NCI-H460 (cell line): ENCODE results near the gene ZNF609. TPM values are rescaled to one million over a fixed set of nuclear protein-coding genes. Genes with fewer than 3 reads are reported as not detected.
"Not testable (repeated sequence)": the region's sequence is repeated elsewhere in the genome, so short reads cannot be mapped to it uniquely, and the experiment has no call there.

Experiments used
- DNase-seq: peaks from one replicate; pipeline ENCODE4 v3.0.0-alpha.2; 2016; ENCODE audit warnings: low read depth; ENCODE audit errors: extremely low read depth
- total RNA-seq: library from RNA; depleted of rRNA; stranded (reverse); fragments of >200 nt; shearing (Covaris generic); gene quantifications from 2 replicates; pipeline ENCODE4 v1.2.3, GENCODE V29; 2014

The ZNF609 gene
- total RNA-seq, 1 experiment from 2014 or later: 15.0 TPM

- no peak for DNase-seq
Observed at GRCh38 chr15:64453689-64454037, 6.7 kb upstream of the ZNF609 start.

GRCh38 chr15:64454282-64454681, 6.1 kb upstream of the ZNF609 start:
- DNase-seq: no peak

GRCh38 chr15:64455961-64456371, 4.4 kb upstream of the ZNF609 start:
- no peak for DNase-seq

- DNase-seq: no peak
Observed at GRCh38 chr15:64456634-64457108, 3.7 kb upstream of the ZNF609 start.

- DNase-seq: no peak
Observed at GRCh38 chr15:64459066-64459781, 1.2 kb upstream of the ZNF609 start.

GRCh38 chr15:64460724-64461720, 644 bp downstream of the ZNF609 start:
- peak; percentile 32 for DNase-seq

- DNase-seq: no peak
Observed at GRCh38 chr15:64461721-64462162, 1.4 kb downstream of the ZNF609 start.

- DNase-seq: no peak
Observed at GRCh38 chr15:64462492-64462891, 2.1 kb downstream of the ZNF609 start.

- no peak for DNase-seq
Observed at GRCh38 chr15:64464276-64465005, 4.1 kb downstream of the ZNF609 start.

- DNase-seq: no peak
Observed at GRCh38 chr15:64466408-64467141, 6.2 kb downstream of the ZNF609 start.

GRCh38 chr15:64472161-64472560, 11.8 kb downstream of the ZNF609 start:
- no peak for DNase-seq

GRCh38 chr15:64474846-64475245, 14.5 kb downstream of the ZNF609 start:
- DNase-seq: no peak

- DNase-seq: no peak
Observed at GRCh38 chr15:64476550-64476949, 16.2 kb downstream of the ZNF609 start.

GRCh38 chr15:64478863-64479262, 18.5 kb downstream of the ZNF609 start:
- DNase-seq: no peak

- DNase-seq: no peak
Observed at GRCh38 chr15:64480891-64481290, 20.5 kb downstream of the ZNF609 start.

GRCh38 chr15:64483749-64484148, 23.4 kb downstream of the ZNF609 start:
- no peak for DNase-seq

GRCh38 chr15:64485796-64486195, 25.4 kb downstream of the ZNF609 start:
- DNase-seq: no peak

- DNase-seq: no peak
Observed at GRCh38 chr15:64490598-64491259, 30.4 kb downstream of the ZNF609 start.

GRCh38 chr15:64493641-64494040, 33.3 kb downstream of the ZNF609 start:
- no peak for DNase-seq

- not testable (repeated sequence) for DNase-seq
Observed at GRCh38 chr15:64495968-64496367, 35.6 kb downstream of the ZNF609 start.
